NB4 (cell line): ENCODE measurements around the gene EMP1.

ENCODE experiments used
- DNase-seq: peaks from one replicate; pipeline ENCODE4 v3.0.0; 2010; ENCODE audit warnings: low read depth
- H3K4me3 ChIP-seq: one replicate; pipeline ENCODE4 v1.5.1; 2011; ENCODE audit warnings: mild to moderate bottlenecking, low read depth, low read length, moderate library complexity
- MYC ChIP-seq: IDR thresholded peaks from 2 replicates; pipeline ENCODE4 v1.6.1; 2011; ENCODE audit warnings: low read depth, low read length
- POLR2A ChIP-seq: IDR thresholded peaks from 2 replicates; pipeline ENCODE4 v1.6.1; 2011; ENCODE audit warnings: mild to moderate bottlenecking; ENCODE audit not compliant: insufficient read length; ENCODE audit errors: extremely low read depth
- TF ChIP-seq, protein P1 (sequence below): IDR thresholded peaks from 2 replicates; pipeline ENCODE4 v1.6.1; 2011; ENCODE audit warnings: low read depth, low read length
- TF ChIP-seq, protein P2 (sequence below): IDR thresholded peaks from one replicate; pipeline ENCODE4 v1.5.1; 2012; ENCODE audit warnings: low read depth, low read length

Gene EMP1

DNA sequence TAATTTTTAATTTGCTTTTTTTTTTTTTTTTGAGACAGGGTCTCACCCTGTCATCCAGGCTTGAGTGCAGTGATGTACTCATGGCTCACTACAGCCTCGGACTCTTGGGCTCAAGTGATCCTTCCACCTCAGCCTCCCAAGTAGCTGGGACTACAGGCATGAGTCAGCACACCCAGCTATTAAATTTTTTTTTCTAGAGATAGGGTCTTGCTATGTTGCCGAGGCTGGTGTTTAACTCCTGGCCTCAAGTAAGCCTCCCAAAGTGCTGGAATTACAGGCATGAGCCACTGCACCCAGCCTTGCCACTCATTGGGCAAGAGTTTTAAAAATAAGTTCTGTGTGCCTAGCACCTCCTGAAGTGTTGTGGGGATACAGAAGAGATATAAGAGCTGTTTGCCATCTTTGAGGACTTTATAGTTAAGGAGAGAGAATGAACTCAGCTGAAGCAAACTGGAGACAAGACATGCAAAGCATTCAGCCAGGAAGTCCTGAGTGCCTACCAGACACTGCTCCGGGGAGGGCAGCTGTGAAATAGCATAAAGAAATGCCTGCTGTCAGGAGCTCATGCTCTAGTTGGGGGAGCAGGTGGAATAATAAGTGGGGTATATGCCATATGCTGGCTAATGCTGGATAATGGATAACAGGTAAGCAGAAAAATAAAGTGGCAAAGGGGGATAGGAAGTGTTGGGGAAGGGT lies 15.0 kb upstream of the EMP1 start:
- H3K4me3 ChIP-seq: no peak overlapping the region
- peak; percentile 27 for DNase-seq
- TF ChIP-seq, protein P1, sequence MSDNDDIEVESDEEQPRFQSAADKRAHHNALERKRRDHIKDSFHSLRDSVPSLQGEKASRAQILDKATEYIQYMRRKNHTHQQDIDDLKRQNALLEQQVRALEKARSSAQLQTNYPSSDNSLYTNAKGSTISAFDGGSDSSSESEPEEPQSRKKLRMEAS: no peak
- TF ChIP-seq MYC (no peak), POLR2A (no peak)
- TF ChIP-seq, protein P2, sequence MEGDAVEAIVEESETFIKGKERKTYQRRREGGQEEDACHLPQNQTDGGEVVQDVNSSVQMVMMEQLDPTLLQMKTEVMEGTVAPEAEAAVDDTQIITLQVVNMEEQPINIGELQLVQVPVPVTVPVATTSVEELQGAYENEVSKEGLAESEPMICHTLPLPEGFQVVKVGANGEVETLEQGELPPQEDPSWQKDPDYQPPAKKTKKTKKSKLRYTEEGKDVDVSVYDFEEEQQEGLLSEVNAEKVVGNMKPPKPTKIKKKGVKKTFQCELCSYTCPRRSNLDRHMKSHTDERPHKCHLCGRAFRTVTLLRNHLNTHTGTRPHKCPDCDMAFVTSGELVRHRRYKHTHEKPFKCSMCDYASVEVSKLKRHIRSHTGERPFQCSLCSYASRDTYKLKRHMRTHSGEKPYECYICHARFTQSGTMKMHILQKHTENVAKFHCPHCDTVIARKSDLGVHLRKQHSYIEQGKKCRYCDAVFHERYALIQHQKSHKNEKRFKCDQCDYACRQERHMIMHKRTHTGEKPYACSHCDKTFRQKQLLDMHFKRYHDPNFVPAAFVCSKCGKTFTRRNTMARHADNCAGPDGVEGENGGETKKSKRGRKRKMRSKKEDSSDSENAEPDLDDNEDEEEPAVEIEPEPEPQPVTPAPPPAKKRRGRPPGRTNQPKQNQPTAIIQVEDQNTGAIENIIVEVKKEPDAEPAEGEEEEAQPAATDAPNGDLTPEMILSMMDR: no peak

DNA sequence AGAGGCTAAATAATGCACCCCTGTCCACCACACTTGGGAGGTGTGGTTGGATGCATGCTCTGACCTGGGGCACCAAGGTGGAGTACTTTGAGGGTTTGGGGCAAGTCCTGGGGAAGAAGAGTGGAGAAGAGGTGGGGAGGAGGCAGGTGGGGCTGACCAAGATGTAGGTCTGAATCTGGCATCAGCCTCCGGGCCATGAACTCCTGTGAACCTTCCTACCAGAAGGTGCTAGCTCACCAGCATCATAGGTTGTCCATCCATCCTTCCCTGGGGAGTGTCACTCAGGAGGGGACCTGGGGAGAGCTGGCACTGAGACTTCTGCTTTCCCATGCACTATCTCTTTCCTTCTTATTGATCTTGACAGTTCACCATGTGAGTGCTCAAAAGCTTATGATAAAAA lies 13.6 kb upstream of the EMP1 start:
- H3K4me3 ChIP-seq: no peak overlapping the region
- no peak for TF ChIP-seq POLR2A
- TF ChIP-seq, protein P2: no peak
- TF ChIP-seq, protein P1: no peak
- no peak for TF ChIP-seq MYC
- no peak for DNase-seq

DNA sequence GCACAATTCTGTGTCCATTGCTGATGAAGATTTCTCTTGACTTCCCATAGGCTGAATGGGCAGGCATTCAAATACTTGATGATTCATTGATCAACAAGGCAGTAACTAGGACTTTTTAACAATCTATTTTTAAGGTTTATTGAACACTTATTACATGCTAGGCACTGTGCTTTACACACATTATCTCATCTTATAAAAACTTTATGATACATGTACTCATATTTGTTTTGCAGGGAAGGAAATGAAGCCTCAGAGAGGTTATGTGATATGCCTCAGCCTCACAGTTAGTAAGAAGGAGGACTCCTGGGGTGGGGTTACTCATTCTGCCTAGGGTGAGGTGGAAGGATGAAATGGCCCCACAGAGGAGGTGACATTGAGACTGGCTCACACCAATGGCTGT lies 12.9 kb upstream of the EMP1 start:
- TF ChIP-seq POLR2A (no peak), MYC (no peak)
- TF ChIP-seq, protein P2: no peak
- TF ChIP-seq, protein P1: no peak
- no peak overlapping the region for H3K4me3 ChIP-seq
- no peak for DNase-seq

DNA sequence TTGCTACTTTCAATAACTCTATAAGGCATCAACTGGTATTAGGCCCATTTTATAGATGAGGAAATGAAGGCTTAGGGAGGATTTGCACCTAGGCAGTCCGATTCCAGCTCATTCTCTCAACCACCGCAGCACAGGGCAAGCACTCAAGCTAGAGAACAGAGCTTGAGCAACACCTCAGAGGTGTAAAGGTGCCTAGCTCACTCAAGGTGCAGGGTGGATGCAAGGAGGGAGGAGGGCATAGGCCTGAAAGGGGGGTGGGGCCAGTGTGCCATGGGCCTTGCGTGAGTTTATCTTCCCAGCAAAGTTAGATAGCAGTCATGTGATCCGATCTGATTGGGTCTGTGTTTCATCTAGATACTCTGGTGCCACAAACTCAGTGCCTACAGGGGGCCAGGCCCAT lies 10.2 kb upstream of the EMP1 start:
- no peak overlapping the region for H3K4me3 ChIP-seq
- no peak for DNase-seq
- no peak for TF ChIP-seq POLR2A
- TF ChIP-seq, protein P1: no peak
- TF ChIP-seq, protein P2: no peak
- TF ChIP-seq MYC: no peak

DNA sequence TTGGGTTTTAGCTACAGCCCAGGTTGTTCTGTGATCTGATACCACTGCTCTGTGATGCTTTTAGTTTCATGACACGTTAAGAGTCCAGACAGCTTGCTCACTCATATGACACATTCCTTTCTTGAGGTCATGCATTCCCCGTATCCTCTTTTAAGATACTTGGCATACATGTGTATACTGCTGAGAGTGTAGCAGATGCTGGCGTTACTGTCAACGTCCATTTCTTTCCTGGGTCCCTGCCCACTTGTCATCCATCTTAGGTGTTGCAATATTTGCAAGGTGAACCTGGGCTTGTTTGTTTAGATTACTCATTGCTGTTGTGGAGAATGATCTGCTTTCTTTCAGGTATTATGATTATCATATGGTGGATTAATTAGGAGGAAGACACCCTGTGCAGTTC lies 9.1 kb upstream of the EMP1 start:
- DNase-seq: no peak
- no peak for TF ChIP-seq MYC
- TF ChIP-seq, protein P2: no peak
- TF ChIP-seq POLR2A: no peak
- TF ChIP-seq, protein P1: no peak
- H3K4me3 ChIP-seq: no peak overlapping the region

DNA sequence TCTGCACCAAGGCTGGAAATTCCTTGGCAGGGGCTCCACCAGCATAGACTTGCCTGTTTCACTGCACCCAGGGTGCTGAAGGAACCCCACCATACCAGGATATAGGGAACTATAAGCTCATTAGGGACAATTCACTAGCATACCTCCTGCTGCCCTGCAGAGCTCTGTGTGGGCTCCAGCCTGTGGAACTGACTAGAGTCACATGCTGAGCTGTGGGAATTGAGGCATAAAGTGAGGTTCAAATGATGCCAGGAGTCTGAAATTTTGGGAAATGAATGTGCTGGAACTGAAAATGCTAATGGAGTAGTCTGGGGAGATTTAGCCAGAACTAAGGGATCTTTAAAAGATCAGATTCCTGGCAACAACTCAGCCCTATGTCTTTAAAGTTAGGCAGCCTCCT lies 7.3 kb upstream of the EMP1 start:
- no peak for DNase-seq
- no peak for TF ChIP-seq MYC
- TF ChIP-seq POLR2A: no peak
- TF ChIP-seq, protein P1: no peak
- TF ChIP-seq, protein P2: no peak
- H3K4me3 ChIP-seq: no peak overlapping the region
